Measurements from ENCODE around the gene ARHGAP19. TPM values are rescaled to one million over a fixed set of nuclear protein-coding genes. Genes with fewer than 3 reads are reported as not detected.

ARHGAP19 gene
- total RNA-seq, 2 donors from 2014 or later = 2.6 to 7.3 TPM

DNA sequence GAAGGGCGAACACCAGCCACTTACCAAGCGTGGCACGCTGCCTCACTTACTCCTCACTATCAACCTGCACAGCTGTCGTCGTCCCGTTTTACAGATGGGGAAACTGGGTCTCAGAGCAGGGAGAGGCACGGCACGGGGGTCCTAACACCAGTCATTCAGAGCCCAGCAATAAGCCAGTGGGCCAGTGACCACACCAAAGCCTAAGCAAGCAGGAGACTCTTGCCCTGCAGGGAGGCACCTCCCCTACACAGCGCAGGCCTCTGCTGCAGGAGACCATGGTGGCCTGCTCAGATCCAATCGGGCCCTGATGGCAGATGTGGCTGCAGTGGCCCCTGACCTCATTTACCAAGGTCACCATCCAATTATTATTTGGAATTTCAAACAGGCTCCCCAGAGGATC, 111.5 kb downstream of the ARHGAP19 start:
- no peak overlapping the region for H3K27ac ChIP-seq

DNA sequence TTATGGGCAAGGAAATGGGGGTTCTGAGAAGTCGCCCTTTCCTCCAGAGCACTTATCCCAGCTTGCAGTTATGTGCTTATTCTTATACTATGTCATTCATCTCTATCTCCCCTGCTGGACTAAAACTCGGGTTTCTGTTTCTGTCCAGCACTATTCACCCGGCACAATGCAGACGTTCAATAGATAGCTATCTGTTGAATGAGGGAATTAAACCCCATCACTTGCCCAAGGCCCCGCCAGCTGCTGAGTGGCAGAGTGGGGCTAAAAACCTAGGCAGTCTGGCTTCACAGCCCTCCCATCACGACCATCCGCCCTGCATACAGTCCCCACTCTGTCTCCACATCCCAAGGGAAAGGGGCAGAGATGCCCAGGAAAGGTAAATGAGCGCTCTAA, 112.1 kb downstream of the ARHGAP19 start:
- H3K4me1 ChIP-seq = peaks cover 4% of the 10 kb centered on the region
- no peak overlapping the region for H3K4me3 ChIP-seq
- intact Hi-C loops (cut with DNase I) = no loop called here
- 62 to 63% methylated on average over 8 of the region's 8 CpGs for WGBS, 2 donors
- H3K9me3 ChIP-seq = no peaks in the 10 kb centered on the region
- peaks cover 0 to 4% of the 10 kb centered on the region in 2 donors for H3K27me3 ChIP-seq
- H3K27ac ChIP-seq = no peak overlapping the region
- H3K36me3 ChIP-seq (replicated peaks in 1 of 2; ENCODE audit: insufficient read depth in 1 of 2, low read depth in 2 of 2) = no peaks in the 10 kb centered on the region
- no peak for TF ChIP-seq CTCF (IDR thresholded peaks at IDR 0.05)
- TF ChIP-seq POLR2A (IDR thresholded peaks at IDR 0.05) = no peak
- no peak for DNase-seq
- ATAC-seq = no peak

More for the DNA sequence above, 111.5 kb downstream of the ARHGAP19 start:
- no peak overlapping the region for H3K4me3 ChIP-seq
- no peaks in the 10 kb centered on the region for H3K9me3 ChIP-seq
- no peaks in the 10 kb centered on the region for H3K36me3 ChIP-seq (replicated peaks in 1 of 2; ENCODE audit: insufficient read depth in 1 of 2, low read depth in 2 of 2)
- DNase-seq (no peak), ATAC-seq (no peak)
- TF ChIP-seq CTCF (IDR thresholded peaks at IDR 0.05) (no peak), POLR2A (IDR thresholded peaks at IDR 0.05) (no peak)
- H3K4me1 ChIP-seq = peaks cover 9% of the 10 kb centered on the region
- intact Hi-C loops (cut with DNase I) = no loop called here
- H3K27me3 ChIP-seq = peaks cover 0 to 4% of the 10 kb centered on the region in 2 donors
- 86% methylated on average over 10 of the region's 10 CpGs; no CpG with 5 or more reads in 1 of the 2 donors for WGBS, 2 donors

DNA sequence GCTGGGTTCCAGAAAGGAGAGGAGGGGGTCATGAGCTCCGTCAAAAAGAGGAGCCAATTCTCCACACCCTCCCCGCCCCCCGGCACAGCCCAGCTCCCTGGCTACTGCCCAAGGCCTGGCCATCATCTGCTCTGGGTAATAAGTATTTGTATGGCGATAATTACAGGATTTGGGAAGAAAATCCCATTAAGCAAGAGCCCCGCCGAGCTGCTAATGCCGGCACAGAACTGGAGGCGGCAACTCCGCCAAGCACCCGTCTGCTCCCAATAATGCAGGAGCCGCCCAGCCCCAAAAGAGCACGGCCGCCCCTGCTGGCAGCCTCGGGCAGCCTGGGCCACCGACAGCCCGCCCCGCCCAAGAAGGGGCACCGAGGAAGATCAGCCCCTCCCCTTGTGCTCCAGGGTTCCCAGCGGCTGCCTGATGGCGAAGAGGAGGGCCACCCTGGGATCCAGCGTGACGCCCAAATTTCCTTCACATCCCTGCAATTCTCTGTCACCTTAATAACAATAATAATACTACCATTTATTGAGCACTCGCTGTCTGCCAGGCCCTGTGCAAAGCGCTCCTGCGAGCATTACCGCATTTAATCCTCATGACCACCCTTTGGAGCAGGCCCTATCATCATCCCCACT, 112.6 kb downstream of the ARHGAP19 start:
- no peak overlapping the region for H3K4me3 ChIP-seq
- no peak for TF ChIP-seq CTCF (IDR thresholded peaks at IDR 0.05)
- TF ChIP-seq POLR2A (IDR thresholded peaks at IDR 0.05) = no peak

DNA sequence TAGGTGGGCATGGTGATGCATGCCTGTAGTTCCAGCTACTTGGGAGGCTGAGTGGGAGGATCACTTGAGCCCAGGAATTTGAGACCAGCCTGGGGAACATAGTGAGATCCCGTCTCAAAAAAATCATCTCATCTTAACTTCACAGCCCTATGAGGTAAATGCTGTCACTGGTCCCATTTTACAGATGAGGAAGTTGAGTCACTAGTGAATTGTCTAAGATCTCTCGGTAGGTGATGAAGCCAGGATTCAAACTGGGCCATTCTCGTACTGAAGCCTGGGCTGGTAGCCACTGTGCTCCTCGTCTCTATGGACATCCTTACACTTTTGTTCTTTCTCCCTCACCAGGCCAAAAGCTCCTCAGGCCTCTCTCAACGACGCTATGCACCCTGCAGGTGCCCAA, 113.1 kb downstream of the ARHGAP19 start:
- no peaks in the 10 kb centered on the region for H3K4me1 ChIP-seq
- DNase-seq = no peak
- H3K36me3 ChIP-seq (replicated peaks in 1 of 2; ENCODE audit: insufficient read depth in 1 of 2, low read depth in 2 of 2) = no peaks in the 10 kb centered on the region
- no peaks in the 10 kb centered on the region for H3K9me3 ChIP-seq
- WGBS, 2 donors = 39 to 56% methylated on average over 6 of the region's 6 CpGs
- no peak for ATAC-seq
- H3K27ac ChIP-seq = no peak overlapping the region
- no peak for TF ChIP-seq CTCF (IDR thresholded peaks at IDR 0.05)
- TF ChIP-seq POLR2A (IDR thresholded peaks at IDR 0.05) = no peak
- intact Hi-C loops (cut with DNase I) = no loop called here
- H3K27me3 ChIP-seq = no peaks in the 10 kb centered on the region
- H3K4me3 ChIP-seq = no peak overlapping the region

More for the DNA sequence above, 112.6 kb downstream of the ARHGAP19 start:
- intact Hi-C loops (cut with DNase I) = no loop called here
- 42 to 53% methylated on average over 8 to 26 of the region's 26 CpGs for WGBS, 2 donors
- no peaks in the 10 kb centered on the region for H3K9me3 ChIP-seq
- peaks cover 0 to 1% of the 10 kb centered on the region in 2 donors for H3K27me3 ChIP-seq
- ATAC-seq (no peak), DNase-seq (no peak)
- no peaks in the 10 kb centered on the region for H3K36me3 ChIP-seq (replicated peaks in 1 of 2; ENCODE audit: insufficient read depth in 1 of 2, low read depth in 2 of 2)
- H3K4me1 ChIP-seq = no peaks in the 10 kb centered on the region
- no peak overlapping the region for H3K27ac ChIP-seq

GRCh38 chr10:97178074-97178473, 114.4 kb downstream of the ARHGAP19 start:
- ATAC-seq = no peak
- TF ChIP-seq POLR2A (IDR thresholded peaks at IDR 0.05) = no peak
- no peak for TF ChIP-seq CTCF (IDR thresholded peaks at IDR 0.05)
- 38 to 46% methylated on average over 5 of the region's 5 CpGs for WGBS, 2 donors
- H3K4me3 ChIP-seq = no peak overlapping the region
- H3K36me3 ChIP-seq (replicated peaks in 1 of 2; ENCODE audit: insufficient read depth in 1 of 2, low read depth in 2 of 2) = no peaks in the 10 kb centered on the region
- H3K4me1 ChIP-seq = no peaks in the 10 kb centered on the region
- no peak overlapping the region for H3K27ac ChIP-seq
- no peaks in the 10 kb centered on the region for H3K27me3 ChIP-seq
- DNase-seq = no peak
- intact Hi-C loops (cut with DNase I) = no loop called here
- H3K9me3 ChIP-seq = no peaks in the 10 kb centered on the region
